Measurements from ENCODE around the gene NCKAP5.

NCKAP5 gene

GRCh38 chr2:132633635-132634034, 934.6 kb downstream of the NCKAP5 start:
- no peak for DNase-seq

GRCh38 chr2:132632000-132632649, 936.1 kb downstream of the NCKAP5 start:
- no peak for DNase-seq

DNA sequence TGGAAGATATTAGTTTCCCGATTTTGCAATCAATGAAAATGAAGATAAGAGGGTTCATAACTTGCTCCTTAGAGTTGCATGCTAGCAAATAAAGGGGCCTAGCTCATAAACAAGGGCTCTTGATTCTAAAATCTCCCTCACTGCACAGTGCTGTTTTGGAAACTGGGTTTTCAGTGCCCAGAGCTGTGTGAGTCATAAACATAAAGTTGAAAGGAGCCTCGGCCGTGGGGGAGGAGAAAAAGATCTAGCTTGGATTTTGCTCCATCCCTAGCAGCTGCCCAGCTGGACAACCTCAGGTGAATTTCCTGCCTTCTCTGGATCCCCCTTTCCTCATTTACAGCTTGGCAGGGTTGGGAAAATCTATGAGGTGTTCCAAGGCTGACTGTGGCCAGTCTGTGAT, 940.7 kb downstream of the NCKAP5 start:
- DNase-seq = no peak

GRCh38 chr2:132623096-132623839, 945.0 kb downstream of the NCKAP5 start:
- no peak for DNase-seq
